Kidney tubule cell (primary cell): Measurements from ENCODE around the gene MGME1.

Source experiments
- DNase-seq: peaks from one replicate; pipeline ENCODE4 v3.0.0-alpha.2; 2018; ENCODE audit warnings: low spot score

Gene MGME1

DNA sequence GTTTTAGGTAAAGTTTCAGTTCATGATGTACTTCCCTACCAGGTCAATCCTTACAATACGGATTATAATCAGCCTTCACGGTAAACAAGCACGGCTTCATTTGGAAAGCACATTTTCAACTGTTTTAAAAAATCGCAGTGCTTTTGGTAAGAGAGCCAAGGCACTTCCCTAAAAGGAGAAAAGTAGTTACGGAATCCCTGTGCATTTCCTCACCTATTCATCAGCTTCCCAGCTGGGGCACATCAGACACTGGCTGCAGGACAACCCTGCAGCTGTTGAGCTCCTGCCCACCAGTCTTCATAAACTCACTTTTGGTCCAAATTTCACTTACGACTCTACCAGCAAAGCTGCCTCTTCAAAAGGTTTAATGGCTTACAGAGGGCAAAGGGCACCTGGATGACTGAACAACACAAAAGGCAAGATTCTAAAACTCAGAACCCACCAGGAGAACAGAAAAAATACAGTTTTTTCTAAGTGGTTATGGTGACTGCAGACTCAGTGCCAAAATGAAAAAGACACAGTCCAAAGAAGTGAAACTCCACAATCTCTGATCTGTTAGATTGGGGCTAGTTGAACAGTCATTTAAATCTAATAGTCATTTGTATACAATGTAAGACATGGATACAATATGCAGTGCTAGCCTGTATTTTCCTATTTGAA is 7.8 kb upstream of the MGME1 start:
- DNase-seq, result no peak

DNA sequence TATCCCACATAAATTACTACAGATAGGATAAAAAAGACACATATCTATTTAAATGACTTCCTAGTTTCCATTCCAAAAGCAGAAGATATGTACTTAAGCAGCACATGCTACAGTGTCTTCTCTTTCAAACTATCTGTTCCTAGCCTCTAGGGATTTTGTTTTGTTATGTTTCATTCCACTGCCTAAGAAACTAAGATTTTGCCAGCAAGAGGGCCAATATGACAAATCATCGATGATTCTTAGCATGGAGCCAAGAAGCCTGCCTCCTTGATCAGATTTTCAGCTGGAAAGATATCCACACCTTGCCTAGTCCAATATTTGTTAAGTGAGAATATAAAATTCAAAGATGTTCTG is 7.3 kb upstream of the MGME1 start:
- DNase-seq, result no peak

DNA sequence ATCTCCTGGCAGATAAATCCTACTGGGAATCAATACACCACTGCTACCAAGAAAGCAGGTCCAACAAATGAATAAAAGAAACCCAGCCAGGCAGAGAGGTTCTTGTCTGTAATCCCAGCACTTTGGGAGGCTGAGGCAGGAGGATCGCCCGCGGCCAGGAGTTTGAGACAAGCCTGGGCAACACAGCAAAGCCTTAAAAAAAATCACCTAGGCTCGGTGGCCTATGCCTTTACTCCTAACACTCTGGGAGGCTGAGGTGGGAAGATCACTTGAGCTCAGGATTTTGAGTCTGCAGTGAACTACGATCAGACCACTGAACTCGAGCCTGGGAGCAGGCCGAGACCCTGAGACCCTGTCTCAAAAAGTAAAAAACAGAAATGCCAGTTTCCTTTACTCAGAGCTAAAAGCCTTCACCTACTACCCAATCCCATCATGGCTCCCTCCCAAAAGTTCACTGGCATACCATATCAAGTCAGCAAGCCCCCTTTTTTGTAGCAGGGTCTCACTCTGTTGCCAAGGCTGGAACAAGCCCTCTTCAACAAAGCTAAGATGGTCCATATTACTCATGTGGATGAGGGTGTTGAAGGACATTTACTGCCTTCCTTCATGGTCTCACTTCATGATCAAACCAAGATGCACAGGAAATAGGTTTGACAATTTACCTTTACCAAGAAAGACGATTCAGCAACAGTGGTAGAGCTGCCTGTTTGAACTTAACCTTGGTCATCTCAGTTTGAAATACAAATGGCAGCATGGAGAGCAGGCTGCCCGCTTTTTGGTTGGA is 5.5 kb upstream of the MGME1 start:
- DNase-seq, result no peak

DNA sequence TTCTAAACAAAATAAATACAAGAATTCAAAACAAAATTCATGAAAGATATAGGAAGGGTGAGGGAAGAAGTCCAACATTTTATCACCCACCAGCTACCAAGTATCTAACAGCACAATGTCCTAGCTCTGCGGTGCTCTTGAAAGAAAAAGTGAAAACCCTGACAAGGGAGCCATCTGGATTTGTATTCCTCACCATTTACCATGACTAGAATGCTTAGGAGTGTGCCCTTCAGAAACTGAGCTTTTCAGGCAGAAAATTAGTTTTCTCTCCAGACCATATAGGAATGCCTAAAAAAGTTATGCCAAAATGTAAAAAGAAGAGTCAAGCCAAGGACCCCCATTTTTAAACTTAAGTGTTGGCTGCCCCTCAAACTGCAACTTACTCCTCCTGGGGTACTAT is 4.7 kb upstream of the MGME1 start:
- DNase-seq, result no peak

DNA sequence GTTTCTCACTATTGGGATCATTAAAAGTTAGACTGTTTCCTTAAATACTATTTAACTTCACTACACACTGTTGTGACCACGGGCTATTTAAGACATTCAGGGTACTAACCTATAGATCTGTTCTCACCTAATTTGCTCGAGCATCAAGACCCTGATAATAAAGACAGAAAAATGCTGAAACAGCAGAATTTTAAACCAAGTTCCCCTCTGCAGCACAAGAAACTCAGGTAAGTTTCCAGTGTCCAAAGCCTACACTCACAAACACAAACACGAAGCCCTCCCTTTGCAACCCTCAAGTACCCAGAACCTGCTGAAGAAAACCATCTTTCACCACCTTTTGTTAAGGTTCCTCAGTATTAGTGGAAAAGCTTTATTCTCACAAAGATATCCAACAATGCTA is 4.2 kb upstream of the MGME1 start:
- no peak for DNase-seq

DNA sequence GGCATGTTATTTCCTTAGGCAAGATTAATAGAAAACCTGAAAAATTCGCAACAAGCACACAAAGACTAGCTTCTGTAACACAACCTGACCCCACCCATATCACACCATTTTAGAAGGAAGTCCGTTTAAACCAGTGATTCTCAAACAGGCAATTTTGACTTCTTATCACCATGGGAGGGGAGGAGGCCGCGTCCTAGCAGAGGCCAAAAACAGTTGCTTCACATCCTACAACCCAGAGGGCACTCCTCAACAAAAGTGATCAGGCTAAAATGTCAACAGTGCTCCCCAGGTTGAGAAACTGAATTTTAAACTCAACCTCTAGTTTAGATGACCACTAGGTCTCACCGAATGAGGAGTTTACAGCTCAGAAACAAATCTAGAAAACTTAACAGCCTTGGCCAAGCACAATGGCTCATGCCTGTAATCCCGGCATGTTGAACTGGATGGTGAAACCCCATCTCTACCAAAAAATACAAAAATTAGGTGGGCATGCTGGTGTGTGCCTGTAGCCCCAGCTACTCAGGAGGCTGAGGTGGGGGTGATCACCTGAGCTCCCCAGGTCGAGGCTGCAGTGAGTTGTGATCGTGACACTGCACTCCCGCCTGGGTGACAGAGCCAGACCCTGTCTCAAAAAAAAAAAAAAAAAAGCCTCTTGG is 3.6 kb upstream of the MGME1 start:
- no peak for DNase-seq

DNA sequence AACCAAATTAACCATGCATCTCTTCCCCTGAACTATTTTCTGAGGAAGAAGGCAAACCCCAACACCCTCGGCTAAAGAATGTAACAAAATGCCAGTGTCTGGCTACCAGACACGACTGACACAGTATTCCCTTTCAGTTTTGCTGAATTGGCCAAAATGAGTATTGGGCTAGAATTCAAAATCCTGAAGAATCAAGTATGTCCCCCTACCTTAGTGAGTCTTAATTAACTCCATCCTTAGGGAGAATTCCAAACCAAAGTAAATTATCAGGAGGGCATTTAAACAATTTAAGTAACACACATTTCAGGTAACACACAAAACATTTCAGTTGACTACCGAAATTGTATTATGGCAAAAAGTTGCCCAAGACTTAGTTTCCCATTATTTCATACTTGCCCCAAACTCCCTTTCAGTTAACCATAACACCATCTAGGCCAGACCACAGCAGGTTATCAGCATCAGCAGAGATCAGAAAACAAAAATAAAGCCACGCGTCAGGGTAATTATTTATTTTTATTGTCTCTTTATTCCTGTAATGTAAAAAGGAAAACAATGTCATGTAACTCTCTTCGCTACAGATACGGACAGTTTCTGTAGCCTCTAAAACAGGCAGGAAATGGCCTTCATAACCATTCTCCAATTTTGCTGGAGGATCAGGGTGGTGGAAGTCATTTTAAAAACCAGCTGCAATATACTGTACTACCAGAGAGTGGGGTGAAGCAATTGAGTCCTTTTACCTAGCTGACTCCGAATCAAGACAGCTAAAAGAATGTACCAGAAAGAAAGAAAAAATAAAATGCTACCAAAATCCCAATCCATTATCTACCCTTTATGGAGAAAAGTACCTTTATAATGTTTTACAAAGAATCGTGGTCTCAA is 2.1 kb upstream of the MGME1 start:
- peak; percentile 52 for DNase-seq

DNA sequence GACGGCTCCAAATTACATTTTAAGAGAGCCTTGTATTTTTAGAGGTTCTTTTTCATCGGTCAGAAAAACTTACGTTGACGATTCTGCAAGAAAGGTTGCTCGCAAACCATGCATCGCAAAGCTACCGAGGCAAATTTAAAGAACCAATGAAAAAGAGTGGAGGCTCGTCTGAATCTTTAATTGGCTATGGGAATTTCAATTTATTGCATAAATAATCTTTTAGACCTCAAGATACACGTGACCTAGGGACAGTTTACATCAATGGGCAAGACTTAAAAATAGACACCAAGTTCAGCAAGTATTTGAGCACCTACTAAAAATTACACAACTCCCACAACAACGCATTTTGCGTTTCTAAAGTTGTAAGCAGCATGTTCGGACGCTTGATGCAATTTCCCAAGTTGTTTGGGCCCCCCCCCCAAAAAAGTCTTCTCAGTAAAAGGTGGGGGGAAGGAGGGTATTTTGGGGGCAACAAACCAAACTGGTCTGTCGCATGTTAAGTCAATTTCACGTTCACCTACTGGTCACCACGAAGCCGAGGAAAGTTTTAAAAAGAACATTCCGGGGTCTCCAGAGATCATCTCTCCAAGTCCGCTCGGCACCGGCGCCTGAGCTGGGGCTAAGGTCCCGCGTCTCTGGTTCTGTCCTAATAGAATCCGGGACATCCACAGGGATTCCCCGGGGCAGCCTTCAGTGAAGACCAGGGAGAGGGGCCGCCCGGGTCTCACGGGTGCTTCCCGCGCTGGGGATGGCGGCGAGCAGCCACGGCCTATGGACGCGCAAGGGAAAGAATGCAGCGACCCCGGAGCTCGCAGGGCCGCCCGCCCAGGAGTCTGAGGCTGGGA is 1.1 kb upstream of the MGME1 start:
- DNase-seq, result no peak

DNA sequence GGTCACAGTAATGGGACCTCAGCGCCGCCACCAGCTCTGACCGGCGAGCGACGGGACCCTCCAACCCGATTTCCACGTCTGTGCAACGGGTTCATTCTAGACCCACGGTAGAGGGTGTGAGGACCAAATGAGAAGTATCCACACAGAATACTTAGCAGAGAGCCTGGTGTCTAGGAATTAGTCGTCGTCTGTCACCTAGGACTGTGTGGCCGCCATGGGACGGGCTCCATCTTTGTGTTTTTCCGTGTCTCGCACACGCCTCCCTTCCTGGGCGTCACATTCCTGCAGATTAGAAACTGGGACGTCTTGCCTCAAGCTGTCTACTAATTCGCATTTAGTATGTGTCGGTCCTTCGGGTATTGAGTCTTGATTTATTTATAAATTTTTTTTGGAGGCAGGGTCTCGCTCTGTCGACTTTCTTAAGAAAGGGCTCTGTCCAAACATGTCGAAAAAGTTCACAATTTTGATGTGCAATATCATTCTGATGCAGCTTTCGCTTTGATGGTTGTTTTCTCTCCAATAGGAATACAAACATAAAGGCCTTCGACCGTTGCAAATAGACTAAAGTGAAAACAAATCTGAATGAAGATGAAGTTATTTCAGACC is 563 bp downstream of the MGME1 start:
- peak; percentile 67 for DNase-seq

DNA sequence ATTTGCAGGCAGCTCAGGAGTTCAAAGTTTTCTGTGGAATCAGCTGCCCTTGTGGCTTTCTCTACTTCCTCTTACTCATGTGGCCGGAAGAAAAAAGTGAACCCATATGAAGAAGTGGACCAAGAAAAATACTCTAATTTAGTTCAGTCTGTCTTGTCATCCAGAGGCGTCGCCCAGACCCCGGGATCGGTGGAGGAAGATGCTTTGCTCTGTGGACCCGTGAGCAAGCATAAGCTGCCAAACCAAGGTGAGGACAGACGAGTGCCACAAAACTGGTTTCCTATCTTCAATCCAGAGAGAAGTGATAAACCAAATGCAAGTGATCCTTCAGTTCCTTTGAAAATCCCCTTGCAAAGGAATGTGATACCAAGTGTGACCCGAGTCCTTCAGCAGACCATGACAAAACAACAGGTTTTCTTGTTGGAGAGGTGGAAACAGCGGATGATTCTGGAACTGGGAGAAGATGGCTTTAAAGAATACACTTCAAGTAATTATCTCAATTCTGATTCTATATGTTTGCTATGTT is 1.1 kb downstream of the MGME1 start:
- DNase-seq, result peak; percentile 83

DNA sequence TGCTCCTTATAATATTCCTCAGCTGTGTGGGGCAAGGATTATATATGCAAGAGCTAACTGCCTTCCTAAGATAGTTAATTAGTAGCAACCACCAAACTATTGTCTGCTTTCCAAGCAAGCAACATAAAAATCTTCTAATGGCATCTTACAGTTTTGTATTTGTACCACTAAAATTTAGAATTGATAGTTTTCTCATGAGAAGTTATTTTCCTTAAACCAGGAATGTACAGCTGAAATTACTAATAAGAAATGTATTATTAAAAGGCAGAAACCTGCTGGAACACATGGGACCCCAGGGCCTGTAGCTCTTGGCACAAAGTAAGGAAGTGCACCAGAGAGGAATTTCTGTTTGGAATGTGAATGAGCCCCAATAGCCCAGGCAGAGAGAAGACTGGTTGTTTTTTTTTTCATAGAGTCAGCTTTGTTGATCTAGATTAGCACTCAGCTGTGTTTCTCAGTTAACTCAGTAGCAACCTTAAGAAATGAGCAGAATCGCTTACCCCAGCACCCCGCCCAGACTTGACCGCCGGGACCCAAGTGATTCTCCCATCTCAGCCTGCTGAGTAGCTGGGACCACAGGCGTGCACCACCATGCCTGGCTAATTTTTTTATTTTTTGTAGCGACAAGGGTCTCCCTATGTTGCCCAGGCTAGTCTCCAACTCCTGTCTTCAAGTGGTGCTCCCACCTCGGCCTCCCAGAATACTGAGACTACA is 2.6 kb downstream of the MGME1 start:
- peak; percentile 49 for DNase-seq

DNA sequence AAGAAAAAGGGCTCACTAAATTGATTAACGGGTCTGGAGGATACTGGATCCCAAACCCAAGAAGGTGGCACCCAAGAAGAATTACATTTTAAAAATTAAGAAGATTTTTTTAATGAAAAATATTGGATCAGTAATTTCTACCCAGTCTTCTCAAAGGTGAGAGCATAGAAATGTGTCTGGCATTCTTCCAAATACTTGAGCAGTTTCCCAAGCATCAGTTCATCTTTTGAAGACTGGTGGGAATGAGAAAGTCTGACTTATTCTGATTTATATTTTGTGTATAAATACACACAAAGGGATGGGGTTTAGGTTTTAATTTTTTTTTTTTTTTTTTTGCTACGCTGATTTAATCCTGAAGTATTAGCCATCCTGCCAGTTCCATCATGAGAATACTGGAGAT is 3.3 kb downstream of the MGME1 start:
- peak; percentile 36 for DNase-seq

DNA sequence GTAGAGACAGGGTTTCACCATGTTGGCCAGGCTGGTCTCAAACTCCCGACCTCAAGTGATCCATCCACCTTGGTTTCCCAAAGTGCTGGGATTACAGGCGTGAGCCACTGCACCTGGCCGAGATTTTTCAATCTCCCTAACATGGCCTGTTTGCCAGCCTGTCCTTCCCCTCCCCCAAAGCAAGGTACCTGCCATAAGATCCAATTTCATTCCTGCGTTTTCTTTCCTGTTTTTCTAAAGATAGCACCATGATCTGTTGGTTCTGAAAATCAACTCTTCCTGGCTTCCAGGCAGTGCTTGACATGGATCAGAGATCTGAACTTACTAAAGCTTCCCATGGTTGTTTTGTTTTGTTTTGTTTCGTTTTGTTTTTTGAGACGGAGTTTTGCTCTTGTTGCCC is 7.5 kb downstream of the MGME1 start:
- no peak for DNase-seq

DNA sequence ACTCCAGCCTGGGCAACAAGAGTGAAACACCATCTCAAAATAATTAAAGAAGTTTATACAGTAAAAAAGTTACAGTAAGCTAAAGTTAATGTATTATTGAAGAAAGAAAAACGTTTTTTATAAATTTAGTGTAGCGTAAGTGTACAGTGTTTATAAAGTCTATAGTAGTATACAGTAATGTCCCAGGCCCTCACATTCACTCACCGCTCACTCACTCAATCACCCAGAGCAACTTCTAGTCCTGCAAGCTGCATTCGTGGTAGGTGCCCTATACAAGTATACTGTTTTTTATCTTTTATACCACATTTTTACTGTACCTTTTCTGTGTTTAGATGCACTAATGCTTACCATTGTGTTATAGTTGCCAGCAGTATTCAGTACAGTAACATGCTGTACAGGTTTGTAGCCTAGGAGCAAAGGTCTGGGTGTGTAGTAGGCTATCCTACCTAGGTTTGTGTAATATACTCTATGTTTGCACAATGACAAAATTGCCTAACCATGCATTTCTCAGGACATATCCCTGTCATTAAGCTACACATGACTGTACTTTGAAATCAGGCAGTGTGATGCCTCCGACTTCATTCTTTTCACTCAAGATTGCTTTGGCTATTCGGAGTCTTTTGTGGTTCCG is 16.7 kb downstream of the MGME1 start:
- peak; percentile 6 for DNase-seq

DNA sequence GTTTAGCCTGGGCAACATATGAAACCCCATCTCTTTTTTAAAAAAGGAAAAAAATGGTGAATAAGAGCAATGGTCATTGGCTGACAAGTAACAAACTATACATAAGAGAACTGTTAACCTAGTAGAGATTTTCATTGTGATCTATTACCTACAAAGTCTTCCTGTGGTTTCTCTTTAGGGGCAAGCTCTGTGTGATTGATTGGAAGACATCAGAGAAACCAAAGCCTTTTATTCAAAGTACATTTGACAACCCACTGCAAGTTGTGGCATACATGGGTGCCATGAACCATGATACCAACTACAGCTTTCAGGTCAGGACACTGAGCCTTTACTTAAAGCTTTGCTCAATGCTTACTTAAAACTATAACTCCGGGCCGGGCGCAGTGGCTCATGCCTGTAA is 19.2 kb downstream of the MGME1 start:
- no peak for DNase-seq

DNA sequence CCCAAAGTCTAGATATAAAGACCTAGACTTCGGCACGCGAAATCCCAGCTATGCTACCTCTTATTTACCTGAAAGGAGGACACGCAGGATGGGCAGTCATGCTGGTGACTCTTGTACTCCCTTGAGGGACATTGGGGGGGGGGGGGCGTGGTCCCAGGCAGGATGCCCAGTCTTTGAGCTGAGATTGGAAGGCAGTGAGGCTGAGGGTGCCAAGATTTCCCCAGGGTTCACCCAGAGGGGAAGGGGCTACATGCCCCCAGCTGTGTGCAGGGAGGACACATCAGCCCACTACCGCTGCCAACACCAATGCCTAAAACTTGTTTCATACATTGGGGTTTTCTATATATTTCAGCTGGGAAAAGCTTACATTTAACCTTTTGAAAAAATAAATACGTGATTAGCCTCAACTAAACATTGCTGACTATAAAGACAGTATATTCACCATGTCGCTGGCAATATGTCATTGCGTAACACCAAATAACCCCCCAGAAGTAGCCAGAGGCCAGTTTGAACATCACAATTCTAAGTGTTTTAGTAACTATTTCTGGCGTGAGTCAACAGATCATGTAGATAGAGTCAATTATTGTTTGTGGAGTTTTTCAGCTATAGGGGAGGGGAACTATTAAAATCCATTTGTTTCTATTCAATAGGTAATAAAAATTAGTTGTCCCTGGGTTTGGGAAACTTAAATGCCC is 21.6 kb downstream of the MGME1 start:
- DNase-seq, result no peak

DNA sequence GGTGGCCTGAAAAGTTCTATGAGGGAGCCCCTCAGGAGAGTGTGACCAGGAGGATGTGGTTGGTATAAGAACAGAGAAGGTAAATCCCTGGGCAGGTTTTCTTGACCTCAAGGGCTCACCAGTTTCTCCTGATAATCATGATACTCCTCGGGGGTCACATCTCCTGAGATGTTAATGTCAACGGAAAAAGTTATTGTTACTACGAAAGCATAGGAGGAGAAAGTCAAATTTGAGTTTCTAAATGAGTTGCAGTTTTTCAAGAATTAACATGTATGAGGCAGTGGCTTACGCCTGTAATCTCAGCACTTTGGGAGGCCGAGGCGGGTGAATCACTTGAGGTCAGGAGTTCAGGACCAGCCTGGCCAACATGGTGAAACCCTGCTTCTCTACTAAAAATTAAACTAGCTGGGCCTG is 23.4 kb downstream of the MGME1 start:
- DNase-seq, result no peak

DNA sequence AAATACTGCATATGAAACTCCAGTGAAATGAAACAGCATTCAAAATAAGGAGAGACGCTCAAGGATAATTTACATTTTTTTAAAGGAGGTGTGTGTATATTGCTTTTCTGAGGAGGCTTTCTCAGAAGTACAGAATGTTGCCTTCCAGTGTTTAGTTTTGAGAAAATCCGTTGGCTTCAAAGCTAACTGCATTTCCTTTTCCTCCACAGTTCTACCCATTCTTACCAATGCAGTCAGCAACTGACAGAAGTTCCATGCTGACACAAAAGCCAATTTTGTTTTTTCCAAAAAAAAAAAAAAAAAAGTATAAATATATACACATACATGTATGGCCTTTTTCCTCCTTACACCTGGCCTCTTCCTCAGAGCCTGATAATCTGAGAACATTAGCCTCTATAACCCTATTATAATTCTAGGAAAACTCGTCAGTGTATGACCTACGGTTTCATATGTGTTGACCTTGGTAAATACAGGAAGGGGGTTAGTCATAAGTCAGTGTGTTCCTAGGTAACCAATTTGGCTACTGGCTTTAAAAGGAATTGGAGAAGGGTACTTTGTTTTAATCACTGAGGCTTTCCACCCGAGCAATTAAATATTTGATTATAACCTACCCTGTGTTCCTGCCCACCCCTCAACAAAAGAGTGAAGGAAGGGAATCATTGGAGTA is 24.2 kb downstream of the MGME1 start:
- peak; percentile 31 for DNase-seq
